Measurements from ENCODE around the gene ATG4C.

The ATG4C gene

GRCh38 chr1:62836856-62837540 lies 53.1 kb downstream of the ATG4C start:
- DNase-seq (no peak), ATAC-seq (ENCODE audit: insufficient read depth, low read depth) (no peak)
- no peak overlapping the region for H3K4me2 ChIP-seq (ENCODE audit: insufficient read depth, low read length)
- H3K9me3 ChIP-seq (ENCODE audit: insufficient read depth, low read length, severe bottlenecking): no peaks in the 10 kb centered on the region
- H4K20me1 ChIP-seq (ENCODE audit: insufficient read depth, low read length): no peaks in the 10 kb centered on the region
- TF ChIP-seq, protein P1, sequence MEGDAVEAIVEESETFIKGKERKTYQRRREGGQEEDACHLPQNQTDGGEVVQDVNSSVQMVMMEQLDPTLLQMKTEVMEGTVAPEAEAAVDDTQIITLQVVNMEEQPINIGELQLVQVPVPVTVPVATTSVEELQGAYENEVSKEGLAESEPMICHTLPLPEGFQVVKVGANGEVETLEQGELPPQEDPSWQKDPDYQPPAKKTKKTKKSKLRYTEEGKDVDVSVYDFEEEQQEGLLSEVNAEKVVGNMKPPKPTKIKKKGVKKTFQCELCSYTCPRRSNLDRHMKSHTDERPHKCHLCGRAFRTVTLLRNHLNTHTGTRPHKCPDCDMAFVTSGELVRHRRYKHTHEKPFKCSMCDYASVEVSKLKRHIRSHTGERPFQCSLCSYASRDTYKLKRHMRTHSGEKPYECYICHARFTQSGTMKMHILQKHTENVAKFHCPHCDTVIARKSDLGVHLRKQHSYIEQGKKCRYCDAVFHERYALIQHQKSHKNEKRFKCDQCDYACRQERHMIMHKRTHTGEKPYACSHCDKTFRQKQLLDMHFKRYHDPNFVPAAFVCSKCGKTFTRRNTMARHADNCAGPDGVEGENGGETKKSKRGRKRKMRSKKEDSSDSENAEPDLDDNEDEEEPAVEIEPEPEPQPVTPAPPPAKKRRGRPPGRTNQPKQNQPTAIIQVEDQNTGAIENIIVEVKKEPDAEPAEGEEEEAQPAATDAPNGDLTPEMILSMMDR (IDR thresholded peaks at IDR 0.05; ENCODE audit: borderline replicate concordance, extremely low read depth, low read length, poor library complexity, severe bottlenecking): no peak
- TF ChIP-seq EZH2 (IDR thresholded peaks at IDR 0.05; ENCODE audit: borderline replicate concordance, low read depth, low read length, severe bottlenecking): no peak
- H3K9ac ChIP-seq (ENCODE audit: low read depth, low read length): no peak overlapping the region
- no peak overlapping the region for H3K27ac ChIP-seq (ENCODE audit: low read length)
- no peak overlapping the region for H3K4me3 ChIP-seq (ENCODE audit: low read depth in 1 of 2, low read length in 2 of 2)
- no peaks in the 10 kb centered on the region for H3K79me2 ChIP-seq (ENCODE audit: insufficient read depth, low read length)
- H3K36me3 ChIP-seq (ENCODE audit: insufficient read depth, low read length): no peaks in the 10 kb centered on the region
- H3K27me3 ChIP-seq (ENCODE audit: insufficient read depth, low read length, poor library complexity): no peaks in the 10 kb centered on the region
- no peaks in the 10 kb centered on the region for H3K4me1 ChIP-seq (ENCODE audit: insufficient read depth, low read length)
- no peak overlapping the region for H2AFZ ChIP-seq (ENCODE audit: low read depth, low read length)

- H3K9me3 ChIP-seq (ENCODE audit: insufficient read depth, low read length, severe bottlenecking): no peaks in the 10 kb centered on the region
- H3K9ac ChIP-seq (ENCODE audit: low read depth, low read length): no peak overlapping the region
- H3K79me2 ChIP-seq (ENCODE audit: insufficient read depth, low read length): no peaks in the 10 kb centered on the region
- no peaks in the 10 kb centered on the region for H3K4me1 ChIP-seq (ENCODE audit: insufficient read depth, low read length)
- no peaks in the 10 kb centered on the region for H3K36me3 ChIP-seq (ENCODE audit: insufficient read depth, low read length)
- no peaks in the 10 kb centered on the region for H3K27me3 ChIP-seq (ENCODE audit: insufficient read depth, low read length, poor library complexity)
- no peak overlapping the region for H3K4me2 ChIP-seq (ENCODE audit: insufficient read depth, low read length)
- H3K27ac ChIP-seq (ENCODE audit: low read length): no peak overlapping the region
- no peak overlapping the region for H2AFZ ChIP-seq (ENCODE audit: low read depth, low read length)
- no peaks in the 10 kb centered on the region for H4K20me1 ChIP-seq (ENCODE audit: insufficient read depth, low read length)
- H3K4me3 ChIP-seq (ENCODE audit: low read depth in 1 of 2, low read length in 2 of 2): no peak overlapping the region
- no peak for DNase-seq
- ATAC-seq (ENCODE audit: insufficient read depth, low read depth): no peak
- TF ChIP-seq, protein P1 (IDR thresholded peaks at IDR 0.05; ENCODE audit: borderline replicate concordance, extremely low read depth, low read length, poor library complexity, severe bottlenecking): no peak
- TF ChIP-seq EZH2 (IDR thresholded peaks at IDR 0.05; ENCODE audit: borderline replicate concordance, low read depth, low read length, severe bottlenecking): no peak
Measured at GRCh38 chr1:62840555-62840954, 56.6 kb downstream of the ATG4C start.

- no peaks in the 10 kb centered on the region for H3K4me1 ChIP-seq (ENCODE audit: insufficient read depth, low read length)
- no peak overlapping the region for H3K9ac ChIP-seq (ENCODE audit: low read depth, low read length)
- H3K9me3 ChIP-seq (ENCODE audit: insufficient read depth, low read length, severe bottlenecking): no peaks in the 10 kb centered on the region
- H4K20me1 ChIP-seq (ENCODE audit: insufficient read depth, low read length): no peaks in the 10 kb centered on the region
- TF ChIP-seq, protein P1 (IDR thresholded peaks at IDR 0.05; ENCODE audit: borderline replicate concordance, extremely low read depth, low read length, poor library complexity, severe bottlenecking): peak; percentile 76
- no peak for TF ChIP-seq EZH2 (IDR thresholded peaks at IDR 0.05; ENCODE audit: borderline replicate concordance, low read depth, low read length, severe bottlenecking)
- no peaks in the 10 kb centered on the region for H3K79me2 ChIP-seq (ENCODE audit: insufficient read depth, low read length)
- DNase-seq (peak; percentile 27), ATAC-seq (ENCODE audit: insufficient read depth, low read depth) (peak; percentile 83)
- no peak overlapping the region for H3K4me2 ChIP-seq (ENCODE audit: insufficient read depth, low read length)
- no peak overlapping the region for H2AFZ ChIP-seq (ENCODE audit: low read depth, low read length)
- no peaks in the 10 kb centered on the region for H3K27me3 ChIP-seq (ENCODE audit: insufficient read depth, low read length, poor library complexity)
- no peaks in the 10 kb centered on the region for H3K36me3 ChIP-seq (ENCODE audit: insufficient read depth, low read length)
- no peak overlapping the region for H3K4me3 ChIP-seq (ENCODE audit: low read depth in 1 of 2, low read length in 2 of 2)
- H3K27ac ChIP-seq (ENCODE audit: low read length): no peak overlapping the region
Measured at GRCh38 chr1:62841587-62842169, 57.7 kb downstream of the ATG4C start.

Measured in DND-41 (cell line).